Esophagus muscularis mucosa (tissue), 4 donors: ENCODE measurements around the gene PLCH1. TPM values are rescaled to one million over a fixed set of nuclear protein-coding genes. Genes with fewer than 3 reads are reported as not detected.
A peak's percentile ranks its signal among the peaks of the same experiment; 100 is the strongest.

Source experiments
- DNase-seq: peaks from one replicate; pipeline ENCODE4 v3.0.0-alpha.2; 2017; ENCODE audit errors: extremely low spot score
- H3K27ac ChIP-seq, 4 donors: fragments of 200-600 bp; sonication (generic); replicated peaks in 1 of 4; 1 replicate in 3 of 4; 2 replicates in 1 of 4; pipeline ENCODE4 v1.5.1; 2016 to 2019; ENCODE audit warnings: mild to moderate bottlenecking in 1 of 4
- H3K27me3 ChIP-seq, 4 donors: fragments of 200-600 bp; sonication (generic); one replicate each; pipeline versions ENCODE4 v1.5.1 to v1.6.0; 2016 to 2019
- H3K36me3 ChIP-seq, 4 donors: fragments of 200-600 bp; sonication (generic); one replicate each; pipeline ENCODE4 v1.5.1; 2016 to 2019
- H3K4me1 ChIP-seq, 4 donors: fragments of 200-600 bp; sonication (generic); one replicate each; pipeline ENCODE4 v1.5.1; 2016 to 2019
- H3K4me3 ChIP-seq, 4 donors: fragments of 200-600 bp; sonication (generic); 1 replicate in 2 of 4; 2 replicates in 2 of 4; pipeline ENCODE4 v1.5.1; 2016 to 2019; ENCODE audit warnings: mild to moderate bottlenecking in 4 of 4, moderate library complexity in 1 of 4
- H3K9me3 ChIP-seq, 4 donors: fragments of 200-600 bp; sonication (generic); 1 replicate in 3 of 4; 2 replicates in 1 of 4; pipeline ENCODE4 v1.5.1; 2016 to 2019
- EP300 ChIP-seq: sonication (generic); formaldehyde crosslinking; IDR thresholded peaks from one replicate; pipeline ENCODE4 v1.6.1; 2017; ENCODE audit warnings: antibody characterized with exemption
- POLR2A ChIP-seq: fragments of 450-650 bp; IDR thresholded peaks from one replicate; pipeline ENCODE4 v1.6.1; 2017; ENCODE audit warnings: antibody characterized with exemption, moderate library complexity, mild to moderate bottlenecking, low read depth
- POLR2AphosphoS5 ChIP-seq, 2 donors: sonication (generic); formaldehyde crosslinking; IDR thresholded peaks; one replicate each; pipeline ENCODE4 v1.6.1; 2017; ENCODE audit warnings: antibody characterized with exemption in 2 of 2
- WGBS: methylation state at CpG from one replicate; pipeline ENCODE4 v1.1.5; 2018; 5-methylcytosine and 5-hydroxymethylcytosine counted together
- intact Hi-C: fragments of 100-400 bp; cut with DNase I; formaldehyde crosslinking; loops from one replicate; pipeline ENCODE4 v1.15.1; 2023
- total RNA-seq, 4 donors: library from RNA; depleted of rRNA; stranded (reverse); fragments of >200 nt; gene quantifications; one replicate each; pipeline versions ENCODE4 v1.1.0 to v1.2.1, GENCODE V29; 2016
- TF ChIP-seq, protein P1 (sequence below), 3 experiments: fragments of 200-600 bp in 2 of 3; fragments of 450-650 bp in 1 of 3; sonication (generic) in 2 of 3; IDR thresholded peaks; one replicate each; pipeline ENCODE4 v1.5.1; 2017 to 2019; ENCODE audit warnings: antibody characterized with exemption in 3 of 3, mild to moderate bottlenecking in 2 of 3, moderate library complexity in 1 of 3

PLCH1 gene
- total RNA-seq, 4 donors from 2014 or later, result under 0.01 to 0.52 (median 0.36) TPM

GRCh38 chr3:155391551-155391958 lies 353.3 kb downstream of the PLCH1 start:
- intact Hi-C loops, result no loop called here
- Histone ChIP-seq H3K36me3 (no peaks in the 10 kb centered on the region), H3K9me3 (no peaks in the 10 kb centered on the region), H3K27ac (no peak overlapping the region), H3K4me1 (peaks cover 8 to 15% (median 10%) of the 10 kb centered on the region in 4 donors), H3K4me3 (no peak overlapping the region), H3K27me3 (no peaks in the 10 kb centered on the region)
- TF ChIP-seq POLR2A (no peak), POLR2AphosphoS5 (IDR thresholded peaks at IDR 0.05) (no peak), EP300 (no peak)
- TF ChIP-seq, protein P1, sequence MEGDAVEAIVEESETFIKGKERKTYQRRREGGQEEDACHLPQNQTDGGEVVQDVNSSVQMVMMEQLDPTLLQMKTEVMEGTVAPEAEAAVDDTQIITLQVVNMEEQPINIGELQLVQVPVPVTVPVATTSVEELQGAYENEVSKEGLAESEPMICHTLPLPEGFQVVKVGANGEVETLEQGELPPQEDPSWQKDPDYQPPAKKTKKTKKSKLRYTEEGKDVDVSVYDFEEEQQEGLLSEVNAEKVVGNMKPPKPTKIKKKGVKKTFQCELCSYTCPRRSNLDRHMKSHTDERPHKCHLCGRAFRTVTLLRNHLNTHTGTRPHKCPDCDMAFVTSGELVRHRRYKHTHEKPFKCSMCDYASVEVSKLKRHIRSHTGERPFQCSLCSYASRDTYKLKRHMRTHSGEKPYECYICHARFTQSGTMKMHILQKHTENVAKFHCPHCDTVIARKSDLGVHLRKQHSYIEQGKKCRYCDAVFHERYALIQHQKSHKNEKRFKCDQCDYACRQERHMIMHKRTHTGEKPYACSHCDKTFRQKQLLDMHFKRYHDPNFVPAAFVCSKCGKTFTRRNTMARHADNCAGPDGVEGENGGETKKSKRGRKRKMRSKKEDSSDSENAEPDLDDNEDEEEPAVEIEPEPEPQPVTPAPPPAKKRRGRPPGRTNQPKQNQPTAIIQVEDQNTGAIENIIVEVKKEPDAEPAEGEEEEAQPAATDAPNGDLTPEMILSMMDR (IDR thresholded peaks at IDR 0.05), result no peak
- WGBS, result 19% methylated on average over 2 of the region's 2 CpGs
- no peak for DNase-seq

GRCh38 chr3:155391104-155391503 lies 353.8 kb downstream of the PLCH1 start:
- H3K4me3 ChIP-seq, result no peak overlapping the region
- no peak for TF ChIP-seq POLR2A
- TF ChIP-seq, protein P1 (IDR thresholded peaks at IDR 0.05), result no peak
- no peak for TF ChIP-seq EP300
- no peak for TF ChIP-seq POLR2AphosphoS5 (IDR thresholded peaks at IDR 0.05)
- intact Hi-C loops, result no loop called here
- no peaks in the 10 kb centered on the region for H3K27me3 ChIP-seq
- 56% methylated on average over 2 of the region's 2 CpGs for WGBS
- no peak for DNase-seq
- peaks cover 8 to 15% (median 12%) of the 10 kb centered on the region in 4 donors for H3K4me1 ChIP-seq
- H3K9me3 ChIP-seq, result no peaks in the 10 kb centered on the region
- H3K36me3 ChIP-seq, result no peaks in the 10 kb centered on the region
- peak overlapping the region in 1 of 4 donors; percentile 1 for H3K27ac ChIP-seq

DNA sequence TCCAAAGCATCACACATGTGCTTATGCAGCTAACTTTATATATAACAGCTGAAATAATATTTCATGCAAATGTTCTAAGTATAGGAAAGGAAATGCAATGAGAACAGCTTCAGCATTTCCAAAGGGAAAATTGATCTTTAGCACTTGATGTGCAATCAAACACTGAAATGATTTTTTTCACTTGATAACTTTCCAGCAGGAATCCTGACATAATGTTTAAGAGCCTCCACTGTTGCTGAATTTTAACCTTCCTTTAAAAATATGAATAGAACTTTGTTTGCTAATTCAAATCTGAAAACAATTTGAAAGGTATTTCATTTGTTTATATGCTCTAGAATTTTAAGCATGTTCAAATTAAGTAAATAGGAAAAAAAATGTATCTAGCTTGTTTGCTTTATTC lies 354.5 kb downstream of the PLCH1 start:
- Histone ChIP-seq H3K36me3 (no peaks in the 10 kb centered on the region), H3K4me1 (peaks cover 8 to 15% (median 12%) of the 10 kb centered on the region in 4 donors), H3K27ac (peak overlapping the region in 1 of 4 donors; percentile 1), H3K9me3 (no peaks in the 10 kb centered on the region), H3K4me3 (no peak overlapping the region), H3K27me3 (no peaks in the 10 kb centered on the region)
- intact Hi-C loops, result no loop called here
- no peak for DNase-seq
- TF ChIP-seq, protein P1 (IDR thresholded peaks at IDR 0.05), result no peak
- no peak for TF ChIP-seq EP300
- TF ChIP-seq POLR2AphosphoS5 (IDR thresholded peaks at IDR 0.05), result no peak
- no peak for TF ChIP-seq POLR2A

DNA sequence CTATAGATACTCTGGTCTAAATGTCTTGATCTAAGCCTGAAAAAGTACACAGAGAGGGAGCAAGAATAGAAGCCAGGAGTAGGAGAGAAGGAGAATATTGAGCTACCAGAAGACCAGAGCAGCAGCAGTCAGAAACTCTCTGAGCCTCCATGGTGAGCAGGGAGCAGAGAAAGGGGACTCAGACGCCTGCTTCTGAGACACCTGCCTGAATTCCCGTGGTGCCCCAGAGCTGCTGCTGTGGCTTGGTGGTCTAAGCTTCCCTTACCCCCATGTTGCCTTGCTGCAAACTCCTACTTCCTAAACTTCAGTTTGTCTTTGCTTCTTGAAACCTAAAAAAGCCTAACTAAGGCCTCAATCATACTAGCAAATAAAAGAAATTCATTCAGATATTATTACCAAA lies 356.5 kb downstream of the PLCH1 start:
- WGBS, result 86% methylated on average over 2 of the region's 2 CpGs
- no peak overlapping the region for H3K27ac ChIP-seq
- no peaks in the 10 kb centered on the region for H3K36me3 ChIP-seq

More for the DNA sequence above, 356.5 kb downstream of the PLCH1 start:
- no peak for DNase-seq
- H3K9me3 ChIP-seq, result no peaks in the 10 kb centered on the region
- TF ChIP-seq POLR2A (no peak), POLR2AphosphoS5 (IDR thresholded peaks at IDR 0.05) (no peak), EP300 (no peak)
- TF ChIP-seq, protein P1 (IDR thresholded peaks at IDR 0.05), result no peak
- no peak overlapping the region for H3K4me3 ChIP-seq
- H3K4me1 ChIP-seq, result peaks cover 8 to 15% (median 12%) of the 10 kb centered on the region in 4 donors
- H3K27me3 ChIP-seq, result no peaks in the 10 kb centered on the region
- intact Hi-C loops, result no loop called here
